ENCODE data around the gene PSMD3.

DNA sequence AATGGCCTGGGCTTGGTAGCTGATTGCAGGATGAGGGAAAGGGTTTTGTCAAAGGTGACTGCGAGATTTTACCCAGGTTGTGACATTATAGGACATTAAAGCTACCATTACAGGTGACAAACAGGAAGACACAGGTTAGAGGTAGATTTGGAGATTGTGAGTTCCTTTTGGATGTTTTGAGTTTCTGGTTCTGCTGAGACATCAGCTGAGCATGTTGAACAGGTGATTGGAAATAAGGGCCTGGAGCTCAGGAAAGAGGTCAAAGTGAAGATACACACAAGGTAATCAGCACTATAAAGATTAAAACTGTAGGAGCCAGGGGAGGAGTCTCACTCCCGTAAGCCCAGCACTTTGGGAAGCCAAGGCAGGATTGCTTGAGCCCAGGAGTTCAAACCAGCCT is 11.8 kb upstream of the PSMD3 start:
- TF ChIP-seq ZNF274 (IDR thresholded peaks at IDR 0.05; ENCODE audit: borderline replicate concordance, low read depth, low read length) (no peak), ZBTB7A (IDR thresholded peaks at IDR 0.05; ENCODE audit: borderline replicate concordance, control insufficient read depth, low read depth, low read length) (no peak), FIP1L1 (IDR thresholded peaks at IDR 0.05; ENCODE audit: low read depth, low read length, poor library complexity, severe bottlenecking) (no peak), ARNT (IDR thresholded peaks at IDR 0.05) (no peak)
- TF ChIP-seq, protein P1, sequence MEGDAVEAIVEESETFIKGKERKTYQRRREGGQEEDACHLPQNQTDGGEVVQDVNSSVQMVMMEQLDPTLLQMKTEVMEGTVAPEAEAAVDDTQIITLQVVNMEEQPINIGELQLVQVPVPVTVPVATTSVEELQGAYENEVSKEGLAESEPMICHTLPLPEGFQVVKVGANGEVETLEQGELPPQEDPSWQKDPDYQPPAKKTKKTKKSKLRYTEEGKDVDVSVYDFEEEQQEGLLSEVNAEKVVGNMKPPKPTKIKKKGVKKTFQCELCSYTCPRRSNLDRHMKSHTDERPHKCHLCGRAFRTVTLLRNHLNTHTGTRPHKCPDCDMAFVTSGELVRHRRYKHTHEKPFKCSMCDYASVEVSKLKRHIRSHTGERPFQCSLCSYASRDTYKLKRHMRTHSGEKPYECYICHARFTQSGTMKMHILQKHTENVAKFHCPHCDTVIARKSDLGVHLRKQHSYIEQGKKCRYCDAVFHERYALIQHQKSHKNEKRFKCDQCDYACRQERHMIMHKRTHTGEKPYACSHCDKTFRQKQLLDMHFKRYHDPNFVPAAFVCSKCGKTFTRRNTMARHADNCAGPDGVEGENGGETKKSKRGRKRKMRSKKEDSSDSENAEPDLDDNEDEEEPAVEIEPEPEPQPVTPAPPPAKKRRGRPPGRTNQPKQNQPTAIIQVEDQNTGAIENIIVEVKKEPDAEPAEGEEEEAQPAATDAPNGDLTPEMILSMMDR (IDR thresholded peaks at IDR 0.05 in 2 of 3, conservative IDR thresholded peaks at IDR 0.05 in 1 of 3; ENCODE audit: insufficient read depth in 2 of 3, low read depth in 1 of 3, low read length in 3 of 3), result no peak

Measured in K562 (cell line).